Prostate gland (tissue), 2 donors: ENCODE data around the gene VAV3.

ENCODE experiments used
- CTCF ChIP-seq, 4 experiments: fragments of 200-600 bp in 2 of 4; fragments of 450-650 bp in 2 of 4; sonication (generic) in 2 of 4; IDR thresholded peaks; 1 replicate in 3 of 4; 2 replicates in 1 of 4; pipeline ENCODE4 v1.5.1; 2016 to 2019; ENCODE audit warnings: antibody characterized with exemption in 4 of 4, mild to moderate bottlenecking in 2 of 4, moderate library complexity in 2 of 4
- POLR2A ChIP-seq: fragments of 450-650 bp; IDR thresholded peaks from one replicate; pipeline ENCODE4 v1.6.1; 2016; ENCODE audit warnings: antibody characterized with exemption, mild to moderate bottlenecking

GRCh38 chr1:107830526-107830925, 134.5 kb downstream of the VAV3 start:
- TF ChIP-seq POLR2A = no peak
- no peak for TF ChIP-seq CTCF (IDR thresholded peaks at IDR 0.05)
